ENCODE data around the gene SPIN1. TPM values are rescaled to one million over a fixed set of nuclear protein-coding genes. Genes with fewer than 3 reads are reported as not detected.

SPIN1 gene
- total RNA-seq, 1 donor from 2014 or later = 103 TPM

- no peaks in the 10 kb centered on the region for H3K27me3 Mint-ChIP-seq (ENCODE audit: low read depth)
- H3K27ac Mint-ChIP-seq (ENCODE audit: unreplicated experiment) = peak overlapping the region; percentile 85
- no peak overlapping the region for H3K4me3 Mint-ChIP-seq (ENCODE audit: unreplicated experiment)
- no peak for DNase-seq (ENCODE audit: low spot score)
- peaks cover 39% of the 10 kb centered on the region for H3K4me1 Mint-ChIP-seq (ENCODE audit: low read depth)
- no peak for TF ChIP-seq CTCF (IDR thresholded peaks at IDR 0.05)
- peaks cover 27% of the 10 kb centered on the region for H3K36me3 Mint-ChIP-seq (ENCODE audit: low read depth)
- peaks cover 6% of the 10 kb centered on the region for H3K9me3 Mint-ChIP-seq (ENCODE audit: low read depth)
Measured at GRCh38 chr9:88435336-88435735, 47.1 kb downstream of the SPIN1 start.

- H3K9me3 Mint-ChIP-seq (ENCODE audit: low read depth) = peaks cover 6% of the 10 kb centered on the region
Measured at GRCh38 chr9:88436379-88436778, 48.1 kb downstream of the SPIN1 start.

GRCh38 chr9:88437210-88438146, 49.2 kb downstream of the SPIN1 start:
- H3K9me3 Mint-ChIP-seq (ENCODE audit: low read depth) = peaks cover 6% of the 10 kb centered on the region
- DNase-seq (ENCODE audit: low spot score) = no peak
- no peak overlapping the region for H3K4me3 Mint-ChIP-seq (ENCODE audit: unreplicated experiment)
- H3K27ac Mint-ChIP-seq (ENCODE audit: unreplicated experiment) = peak overlapping the region; percentile 32
- H3K27me3 Mint-ChIP-seq (ENCODE audit: low read depth) = no peaks in the 10 kb centered on the region
- TF ChIP-seq CTCF (IDR thresholded peaks at IDR 0.05) = no peak
- peaks cover 29% of the 10 kb centered on the region for H3K36me3 Mint-ChIP-seq (ENCODE audit: low read depth)
- peaks cover 45% of the 10 kb centered on the region for H3K4me1 Mint-ChIP-seq (ENCODE audit: low read depth)

More at GRCh38 chr9:88436379-88436778, 48.1 kb downstream of the SPIN1 start:
- DNase-seq (ENCODE audit: low spot score) = no peak
- H3K27me3 Mint-ChIP-seq (ENCODE audit: low read depth) = no peaks in the 10 kb centered on the region
- no peak for TF ChIP-seq CTCF (IDR thresholded peaks at IDR 0.05)
- peaks cover 39% of the 10 kb centered on the region for H3K4me1 Mint-ChIP-seq (ENCODE audit: low read depth)
- H3K27ac Mint-ChIP-seq (ENCODE audit: unreplicated experiment) = no peak overlapping the region
- H3K4me3 Mint-ChIP-seq (ENCODE audit: unreplicated experiment) = no peak overlapping the region
- H3K36me3 Mint-ChIP-seq (ENCODE audit: low read depth) = peaks cover 27% of the 10 kb centered on the region

GRCh38 chr9:88438811-88439210, 50.6 kb downstream of the SPIN1 start:
- Mint-ChIP-seq H3K9me3 (ENCODE audit: low read depth) (peaks cover 5% of the 10 kb centered on the region), H3K4me1 (ENCODE audit: low read depth) (peaks cover 46% of the 10 kb centered on the region), H3K27ac (ENCODE audit: unreplicated experiment) (no peak overlapping the region), H3K4me3 (ENCODE audit: unreplicated experiment) (no peak overlapping the region), H3K36me3 (ENCODE audit: low read depth) (peaks cover 24% of the 10 kb centered on the region), H3K27me3 (ENCODE audit: low read depth) (no peaks in the 10 kb centered on the region)
- DNase-seq (ENCODE audit: low spot score) = no peak
- no peak for TF ChIP-seq CTCF (IDR thresholded peaks at IDR 0.05)

GRCh38 chr9:88441301-88442007, 53.2 kb downstream of the SPIN1 start:
- Mint-ChIP-seq H3K27me3 (ENCODE audit: low read depth) (no peaks in the 10 kb centered on the region), H3K9me3 (ENCODE audit: low read depth) (peaks cover 5% of the 10 kb centered on the region), H3K4me1 (ENCODE audit: low read depth) (peaks cover 28% of the 10 kb centered on the region), H3K27ac (ENCODE audit: unreplicated experiment) (peak overlapping the region; percentile 59), H3K4me3 (ENCODE audit: unreplicated experiment) (no peak overlapping the region), H3K36me3 (ENCODE audit: low read depth) (peaks cover 17% of the 10 kb centered on the region)
- DNase-seq (ENCODE audit: low spot score) = no peak
- no peak for TF ChIP-seq CTCF (IDR thresholded peaks at IDR 0.05)

Measured in chondrocyte (in vitro differentiated cells).